HK-2 (cell line): ENCODE results near the gene MAPT.
"Not testable (repeated sequence)": the region's sequence is repeated elsewhere in the genome, so short reads cannot be mapped to it uniquely, and the experiment has no call there.

Source experiments
- DNase-seq: peaks from one replicate; pipeline ENCODE4 v3.0.0-alpha.2; 2018; ENCODE audit not compliant: unreplicated experiment

The MAPT gene

DNA sequence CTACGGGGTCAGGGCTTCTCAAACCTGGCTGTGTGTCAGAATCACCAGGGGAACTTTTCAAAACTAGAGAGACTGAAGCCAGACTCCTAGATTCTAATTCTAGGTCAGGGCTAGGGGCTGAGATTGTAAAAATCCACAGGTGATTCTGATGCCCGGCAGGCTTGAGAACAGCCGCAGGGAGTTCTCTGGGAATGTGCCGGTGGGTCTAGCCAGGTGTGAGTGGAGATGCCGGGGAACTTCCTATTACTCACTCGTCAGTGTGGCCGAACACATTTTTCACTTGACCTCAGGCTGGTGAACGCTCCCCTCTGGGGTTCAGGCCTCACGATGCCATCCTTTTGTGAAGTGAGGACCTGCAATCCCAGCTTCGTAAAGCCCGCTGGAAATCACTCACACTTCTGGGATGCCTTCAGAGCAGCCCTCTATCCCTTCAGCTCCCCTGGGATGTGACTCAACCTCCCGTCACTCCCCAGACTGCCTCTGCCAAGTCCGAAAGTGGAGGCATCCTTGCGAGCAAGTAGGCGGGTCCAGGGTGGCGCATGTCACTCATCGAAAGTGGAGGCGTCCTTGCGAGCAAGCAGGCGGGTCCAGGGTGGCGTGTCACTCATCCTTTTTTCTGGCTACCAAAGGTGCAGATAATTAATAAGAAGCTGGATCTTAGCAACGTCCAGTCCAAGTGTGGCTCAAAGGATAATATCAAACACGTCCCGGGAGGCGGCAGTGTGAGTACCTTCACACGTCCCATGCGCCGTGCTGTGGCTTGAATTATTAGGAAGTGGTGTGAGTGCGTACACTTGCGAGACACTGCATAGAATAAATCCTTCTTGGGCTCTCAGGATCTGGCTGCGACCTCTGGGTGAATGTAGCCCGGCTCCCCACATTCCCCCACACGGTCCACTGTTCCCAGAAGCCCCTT lies 115.6 kb downstream of the MAPT start:
- no peak for DNase-seq

DNA sequence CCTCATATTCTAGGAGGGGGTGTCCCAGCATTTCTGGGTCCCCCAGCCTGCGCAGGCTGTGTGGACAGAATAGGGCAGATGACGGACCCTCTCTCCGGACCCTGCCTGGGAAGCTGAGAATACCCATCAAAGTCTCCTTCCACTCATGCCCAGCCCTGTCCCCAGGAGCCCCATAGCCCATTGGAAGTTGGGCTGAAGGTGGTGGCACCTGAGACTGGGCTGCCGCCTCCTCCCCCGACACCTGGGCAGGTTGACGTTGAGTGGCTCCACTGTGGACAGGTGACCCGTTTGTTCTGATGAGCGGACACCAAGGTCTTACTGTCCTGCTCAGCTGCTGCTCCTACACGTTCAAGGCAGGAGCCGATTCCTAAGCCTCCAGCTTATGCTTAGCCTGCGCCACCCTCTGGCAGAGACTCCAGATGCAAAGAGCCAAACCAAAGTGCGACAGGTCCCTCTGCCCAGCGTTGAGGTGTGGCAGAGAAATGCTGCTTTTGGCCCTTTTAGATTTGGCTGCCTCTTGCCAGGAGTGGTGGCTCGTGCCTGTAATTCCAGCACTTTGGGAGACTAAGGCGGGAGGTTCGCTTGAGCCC lies 116.3 kb downstream of the MAPT start:
- DNase-seq = no peak

DNA sequence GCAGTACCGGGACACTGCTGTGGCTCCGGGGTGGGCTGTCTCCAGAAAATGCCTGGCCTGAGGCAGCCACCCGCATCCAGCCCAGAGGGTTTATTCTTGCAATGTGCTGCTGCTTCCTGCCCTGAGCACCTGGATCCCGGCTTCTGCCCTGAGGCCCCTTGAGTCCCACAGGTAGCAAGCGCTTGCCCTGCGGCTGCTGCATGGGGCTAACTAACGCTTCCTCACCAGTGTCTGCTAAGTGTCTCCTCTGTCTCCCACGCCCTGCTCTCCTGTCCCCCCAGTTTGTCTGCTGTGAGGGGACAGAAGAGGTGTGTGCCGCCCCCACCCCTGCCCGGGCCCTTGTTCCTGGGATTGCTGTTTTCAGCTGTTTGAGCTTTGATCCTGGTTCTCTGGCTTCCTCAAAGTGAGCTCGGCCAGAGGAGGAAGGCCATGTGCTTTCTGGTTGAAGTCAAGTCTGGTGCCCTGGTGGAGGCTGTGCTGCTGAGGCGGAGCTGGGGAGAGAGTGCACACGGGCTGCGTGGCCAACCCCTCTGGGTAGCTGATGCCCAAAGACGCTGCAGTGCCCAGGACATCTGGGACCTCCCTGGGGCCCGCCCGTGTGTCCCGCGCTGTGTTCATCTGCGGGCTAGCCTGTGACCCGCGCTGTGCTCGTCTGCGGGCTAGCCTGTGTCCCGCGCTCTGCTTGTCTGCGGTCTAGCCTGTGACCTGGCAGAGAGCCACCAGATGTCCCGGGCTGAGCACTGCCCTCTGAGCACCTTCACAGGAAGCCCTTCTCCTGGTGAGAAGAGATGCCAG lies 117.6 kb downstream of the MAPT start:
- DNase-seq = no peak

- no peak for DNase-seq
Measured at GRCh38 chr17:46012506-46013079, 118.2 kb downstream of the MAPT start.

GRCh38 chr17:46013127-46013501 lies 118.8 kb downstream of the MAPT start:
- no peak for DNase-seq

GRCh38 chr17:46013502-46014165 lies 119.3 kb downstream of the MAPT start:
- no peak for DNase-seq

DNA sequence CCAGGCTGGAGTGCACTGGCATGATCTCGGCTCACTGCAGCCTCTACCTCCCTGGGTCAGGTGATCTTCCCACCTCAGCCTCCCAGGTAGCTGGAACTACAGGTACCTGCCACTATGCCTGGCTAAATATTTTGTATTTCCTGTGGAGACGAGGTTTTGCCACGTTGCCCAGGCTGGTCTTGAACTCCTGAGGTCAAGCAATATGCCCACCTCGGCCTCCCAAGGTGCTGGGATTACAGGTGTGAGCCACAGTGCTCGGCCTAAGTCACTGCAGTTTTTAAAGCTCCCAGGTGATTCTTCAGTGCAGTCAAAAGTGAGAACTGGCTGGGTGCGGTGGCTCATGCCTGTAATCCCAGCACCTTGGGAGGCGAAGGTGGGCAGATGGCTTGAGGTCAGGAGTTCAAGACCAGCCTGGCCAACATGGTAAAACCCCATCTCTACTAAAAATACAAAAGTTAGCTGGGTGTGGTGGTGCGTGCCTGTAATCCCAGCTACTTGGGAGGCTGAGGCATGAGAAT lies 125.1 kb downstream of the MAPT start:
- not testable (repeated sequence) for DNase-seq

DNA sequence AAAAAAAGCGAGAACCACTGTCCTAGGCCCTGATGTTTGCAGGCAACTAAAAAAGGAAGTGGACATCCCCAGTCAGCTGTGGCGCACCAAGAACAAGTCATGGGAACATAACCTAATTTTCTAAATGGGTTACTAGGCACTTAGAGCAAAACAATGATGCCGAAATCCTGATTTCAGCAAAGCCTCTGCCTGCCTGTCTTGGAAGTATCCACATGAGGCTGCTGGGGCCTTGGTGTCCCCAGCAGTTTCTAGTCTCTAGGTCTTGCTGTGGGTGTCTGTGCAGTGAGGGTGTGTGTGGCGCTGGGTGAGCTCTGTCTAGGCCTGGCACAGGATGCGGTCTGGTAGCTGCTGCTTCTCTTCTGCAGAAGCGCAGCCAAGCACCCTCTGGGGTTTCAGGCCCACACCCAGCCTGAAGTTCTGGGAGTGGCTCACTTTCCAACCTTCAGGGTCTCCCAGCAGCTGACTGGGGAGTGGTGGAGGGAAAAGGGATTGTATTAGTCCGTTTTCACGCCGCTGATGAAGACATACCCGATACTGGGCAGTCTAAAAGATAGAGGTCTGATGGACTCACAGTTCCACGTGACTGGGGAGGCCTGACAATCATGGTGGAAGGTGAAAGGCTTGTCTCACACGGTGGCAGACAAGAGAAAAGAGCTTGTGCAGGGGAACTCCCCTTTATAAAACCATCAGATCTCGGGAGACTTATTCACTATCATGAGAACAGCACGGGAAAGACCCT lies 125.8 kb downstream of the MAPT start:
- no peak for DNase-seq

- DNase-seq = no peak
Measured at GRCh38 chr17:46020998-46021397, 126.6 kb downstream of the MAPT start.

DNA sequence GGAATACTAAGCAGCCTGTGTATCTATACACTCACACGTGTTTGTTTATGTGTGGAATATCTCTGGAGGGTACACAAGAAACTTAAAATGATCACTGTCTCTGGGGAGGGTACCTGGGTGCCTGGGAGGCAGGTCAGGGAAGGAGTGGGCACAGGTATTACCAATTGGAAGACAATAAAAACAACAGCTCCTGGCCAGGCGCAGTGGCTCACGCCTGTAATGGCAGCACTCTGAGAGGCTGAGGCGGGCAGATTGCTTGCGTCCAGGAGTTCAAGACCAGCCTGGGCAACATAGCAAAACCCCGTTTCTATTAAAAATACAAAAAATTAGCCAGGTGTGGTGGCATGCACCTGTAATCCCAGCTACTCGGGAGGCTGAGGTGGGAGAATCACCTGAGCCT lies 129.0 kb downstream of the MAPT start:
- DNase-seq = not testable (repeated sequence)

DNA sequence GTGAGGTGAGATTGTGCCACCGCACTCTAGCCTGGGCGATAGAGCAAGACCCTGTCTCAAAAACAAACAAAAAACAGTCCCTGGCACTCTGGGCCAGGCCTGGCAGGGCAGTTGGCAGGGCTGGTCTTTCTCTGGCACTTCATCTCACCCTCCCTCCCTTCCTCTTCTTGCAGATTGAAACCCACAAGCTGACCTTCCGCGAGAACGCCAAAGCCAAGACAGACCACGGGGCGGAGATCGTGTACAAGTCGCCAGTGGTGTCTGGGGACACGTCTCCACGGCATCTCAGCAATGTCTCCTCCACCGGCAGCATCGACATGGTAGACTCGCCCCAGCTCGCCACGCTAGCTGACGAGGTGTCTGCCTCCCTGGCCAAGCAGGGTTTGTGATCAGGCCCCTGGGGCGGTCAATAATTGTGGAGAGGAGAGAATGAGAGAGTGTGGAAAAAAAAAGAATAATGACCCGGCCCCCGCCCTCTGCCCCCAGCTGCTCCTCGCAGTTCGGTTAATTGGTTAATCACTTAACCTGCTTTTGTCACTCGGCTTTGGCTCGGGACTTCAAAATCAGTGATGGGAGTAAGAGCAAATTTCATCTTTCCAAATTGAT lies 129.5 kb downstream of the MAPT start:
- no peak for DNase-seq

DNA sequence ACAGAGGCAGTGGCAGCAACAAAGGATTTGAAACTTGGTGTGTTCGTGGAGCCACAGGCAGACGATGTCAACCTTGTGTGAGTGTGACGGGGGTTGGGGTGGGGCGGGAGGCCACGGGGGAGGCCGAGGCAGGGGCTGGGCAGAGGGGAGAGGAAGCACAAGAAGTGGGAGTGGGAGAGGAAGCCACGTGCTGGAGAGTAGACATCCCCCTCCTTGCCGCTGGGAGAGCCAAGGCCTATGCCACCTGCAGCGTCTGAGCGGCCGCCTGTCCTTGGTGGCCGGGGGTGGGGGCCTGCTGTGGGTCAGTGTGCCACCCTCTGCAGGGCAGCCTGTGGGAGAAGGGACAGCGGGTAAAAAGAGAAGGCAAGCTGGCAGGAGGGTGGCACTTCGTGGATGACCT lies 130.2 kb downstream of the MAPT start:
- DNase-seq = no peak

DNA sequence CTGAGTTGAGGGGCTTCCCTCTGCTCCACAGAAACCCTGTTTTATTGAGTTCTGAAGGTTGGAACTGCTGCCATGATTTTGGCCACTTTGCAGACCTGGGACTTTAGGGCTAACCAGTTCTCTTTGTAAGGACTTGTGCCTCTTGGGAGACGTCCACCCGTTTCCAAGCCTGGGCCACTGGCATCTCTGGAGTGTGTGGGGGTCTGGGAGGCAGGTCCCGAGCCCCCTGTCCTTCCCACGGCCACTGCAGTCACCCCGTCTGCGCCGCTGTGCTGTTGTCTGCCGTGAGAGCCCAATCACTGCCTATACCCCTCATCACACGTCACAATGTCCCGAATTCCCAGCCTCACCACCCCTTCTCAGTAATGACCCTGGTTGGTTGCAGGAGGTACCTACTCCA lies 130.7 kb downstream of the MAPT start:
- no peak for DNase-seq

- no peak for DNase-seq
Measured at GRCh38 chr17:46025510-46026165, 131.3 kb downstream of the MAPT start.

- DNase-seq = no peak
Measured at GRCh38 chr17:46026166-46027047, 132.1 kb downstream of the MAPT start.

GRCh38 chr17:46027048-46027975 lies 133.0 kb downstream of the MAPT start:
- DNase-seq = no peak

DNA sequence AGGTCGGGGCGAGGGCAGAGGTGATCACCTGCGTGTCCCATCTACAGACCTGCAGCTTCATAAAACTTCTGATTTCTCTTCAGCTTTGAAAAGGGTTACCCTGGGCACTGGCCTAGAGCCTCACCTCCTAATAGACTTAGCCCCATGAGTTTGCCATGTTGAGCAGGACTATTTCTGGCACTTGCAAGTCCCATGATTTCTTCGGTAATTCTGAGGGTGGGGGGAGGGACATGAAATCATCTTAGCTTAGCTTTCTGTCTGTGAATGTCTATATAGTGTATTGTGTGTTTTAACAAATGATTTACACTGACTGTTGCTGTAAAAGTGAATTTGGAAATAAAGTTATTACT lies 133.6 kb downstream of the MAPT start:
- DNase-seq = no peak

- DNase-seq = no peak
Measured at GRCh38 chr17:46028374-46028773, 134.0 kb downstream of the MAPT start.
